Upper lobe of right lung (tissue), 1 donor: ENCODE measurements around the gene NISCH. TPM values are rescaled to one million over a fixed set of nuclear protein-coding genes. Genes with fewer than 3 reads are reported as not detected.

ENCODE experiments used
- ATAC-seq: fragments of 200-7000 bp; cut with Tn5 transposase; one replicate; pipeline ENCODE4 v1.9.1; 2020; ENCODE audit warnings: mild to moderate bottlenecking, moderate library complexity
- DNase-seq: peaks from one replicate; pipeline ENCODE4 v3.0.0-alpha.2; 2020
- H3K27ac ChIP-seq: fragments of 200-600 bp; one replicate; pipeline ENCODE4 v1.8.0; 2022
- H3K27me3 ChIP-seq: fragments of 200-600 bp; one replicate; pipeline ENCODE4 v1.8.0; 2022; ENCODE audit warnings: mild to moderate bottlenecking
- H3K36me3 ChIP-seq: fragments of 200-600 bp; one replicate; pipeline ENCODE4 v1.8.0; 2022
- H3K4me1 ChIP-seq: fragments of 200-600 bp; one replicate; pipeline ENCODE4 v1.8.0; 2022
- H3K4me3 ChIP-seq: fragments of 200-600 bp; one replicate; pipeline ENCODE4 v1.8.0; 2022; ENCODE audit warnings: mild to moderate bottlenecking
- H3K9me3 ChIP-seq: fragments of 200-600 bp; one replicate; pipeline ENCODE4 v1.8.0; 2022
- CTCF ChIP-seq: fragments of 200-600 bp; IDR thresholded peaks from one replicate; pipeline ENCODE4 v1.8.0; 2022; ENCODE audit warnings: antibody characterized with exemption
- intact Hi-C: fragments of 100-400 bp; cut with DNase I; formaldehyde crosslinking; loops from one replicate; pipeline ENCODE4 v1.11.0; 2022
- total RNA-seq: library from RNA; stranded (reverse); fragmentation: NEBNext Ultra II Directional; extraction: Animal tissue kit (Norgen Biotek cat#: 25700); gene quantifications from one replicate; pipeline ENCODE4 v1.2.1, GENCODE V29; 2021
- donor health status: DM: no; HTN: yes; CAD: no; lungs with severe emphysema.

Gene NISCH
- total RNA-seq, 1 donor from 2014 or later, result 94.6 TPM

DNA sequence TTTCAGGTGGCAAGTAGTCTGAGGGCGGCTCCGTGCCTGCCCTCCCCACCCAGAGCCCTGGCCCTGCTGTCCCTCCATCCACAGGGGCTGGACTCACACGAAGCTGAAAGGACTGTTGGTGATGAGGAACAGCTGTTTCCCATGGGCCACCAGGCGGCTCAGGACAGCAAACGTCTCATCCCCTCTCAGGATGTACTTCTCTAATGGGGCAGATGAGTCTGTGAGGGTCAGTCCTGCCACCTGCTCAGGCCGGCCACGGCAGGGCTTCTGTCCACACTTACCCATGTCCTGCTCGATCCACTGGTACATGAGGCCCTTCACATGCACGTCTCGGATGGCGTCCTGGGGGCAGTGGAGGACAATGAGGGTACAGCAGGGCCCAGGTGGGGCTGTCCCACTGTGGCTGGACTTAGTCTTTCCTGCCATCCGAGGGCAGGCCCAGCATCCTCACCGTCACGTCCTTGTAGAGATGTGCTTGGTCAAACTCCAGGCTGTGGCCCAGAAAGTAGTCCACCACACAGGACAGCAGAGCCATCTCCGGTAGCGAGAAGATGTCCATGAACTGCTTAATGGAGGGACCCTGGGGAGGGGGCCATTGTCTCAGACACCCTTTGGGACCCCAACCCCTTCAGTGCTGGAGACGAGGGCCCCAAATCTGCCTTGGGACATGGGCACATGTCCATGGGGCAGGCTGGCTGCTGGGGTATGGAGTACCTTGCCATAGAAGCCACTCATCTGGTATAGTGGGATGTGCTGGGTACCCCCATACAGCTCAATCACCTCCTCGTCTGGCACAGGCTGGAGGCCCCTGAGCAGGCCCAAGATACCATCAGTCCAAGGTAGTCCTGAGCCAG, 72.6 kb downstream of the NISCH start:
- Histone ChIP-seq H3K4me1 (peaks cover 59% of the 10 kb centered on the region), H3K27ac (no peak overlapping the region), H3K36me3 (peaks cover 16% of the 10 kb centered on the region), H3K4me3 (no peak overlapping the region), H3K9me3 (no peaks in the 10 kb centered on the region), H3K27me3 (no peaks in the 10 kb centered on the region)
- intact Hi-C loops, result loop anchor here (10.0 kb wide), 1 partner anchor 53 kb away; no protein-coding TSS in a partner anchor
- TF ChIP-seq CTCF, result no peak
- ATAC-seq (no peak), DNase-seq (peak; percentile 61)

DNA sequence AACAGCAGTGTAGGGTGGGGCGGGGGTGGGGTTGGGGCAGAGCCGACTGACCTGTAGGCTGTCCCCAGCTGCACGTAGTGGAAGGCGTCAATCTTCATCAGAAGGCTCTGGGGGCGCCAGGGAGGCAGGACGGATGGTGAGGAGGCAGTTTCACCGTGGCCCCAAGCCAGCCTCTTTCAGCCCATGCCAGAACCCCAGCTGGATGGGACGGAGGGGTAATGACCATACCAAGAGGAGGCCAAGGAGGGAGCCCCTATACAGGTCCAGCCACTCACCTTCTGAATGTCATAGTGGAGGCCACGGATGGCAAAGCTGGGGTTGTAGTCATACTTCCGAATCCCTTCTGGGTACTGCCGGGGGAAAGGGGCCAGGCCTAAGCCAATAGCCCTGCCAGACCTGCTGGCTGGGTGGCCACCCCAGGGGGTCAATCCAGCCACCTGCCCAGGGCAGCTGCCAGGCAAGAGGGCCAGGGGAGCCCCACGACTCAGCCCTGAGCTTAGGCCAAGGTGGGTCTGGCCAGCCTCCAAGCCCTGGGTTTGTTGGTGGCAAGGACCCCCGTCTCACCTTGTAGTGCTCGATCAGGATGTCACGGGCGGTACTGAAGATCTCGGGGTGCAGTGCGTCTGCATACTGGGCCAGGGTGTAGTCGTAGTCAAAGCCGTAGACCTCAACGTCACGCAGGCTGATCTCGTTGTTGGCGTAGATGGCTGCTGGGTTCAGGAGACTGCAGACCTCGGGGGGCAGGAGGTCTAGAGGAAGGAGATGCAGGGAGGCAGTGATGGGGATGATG, 73.4 kb downstream of the NISCH start:
- Histone ChIP-seq H3K9me3 (no peaks in the 10 kb centered on the region), H3K27ac (no peak overlapping the region), H3K27me3 (no peaks in the 10 kb centered on the region), H3K36me3 (peaks cover 11% of the 10 kb centered on the region), H3K4me3 (no peak overlapping the region), H3K4me1 (peaks cover 61% of the 10 kb centered on the region)
- intact Hi-C loops, result loop anchor here (10.0 kb wide), 1 partner anchor 54 kb away; no protein-coding TSS in a partner anchor
- ATAC-seq, result no peak
- no peak for TF ChIP-seq CTCF
- peak; percentile 62 for DNase-seq

DNA sequence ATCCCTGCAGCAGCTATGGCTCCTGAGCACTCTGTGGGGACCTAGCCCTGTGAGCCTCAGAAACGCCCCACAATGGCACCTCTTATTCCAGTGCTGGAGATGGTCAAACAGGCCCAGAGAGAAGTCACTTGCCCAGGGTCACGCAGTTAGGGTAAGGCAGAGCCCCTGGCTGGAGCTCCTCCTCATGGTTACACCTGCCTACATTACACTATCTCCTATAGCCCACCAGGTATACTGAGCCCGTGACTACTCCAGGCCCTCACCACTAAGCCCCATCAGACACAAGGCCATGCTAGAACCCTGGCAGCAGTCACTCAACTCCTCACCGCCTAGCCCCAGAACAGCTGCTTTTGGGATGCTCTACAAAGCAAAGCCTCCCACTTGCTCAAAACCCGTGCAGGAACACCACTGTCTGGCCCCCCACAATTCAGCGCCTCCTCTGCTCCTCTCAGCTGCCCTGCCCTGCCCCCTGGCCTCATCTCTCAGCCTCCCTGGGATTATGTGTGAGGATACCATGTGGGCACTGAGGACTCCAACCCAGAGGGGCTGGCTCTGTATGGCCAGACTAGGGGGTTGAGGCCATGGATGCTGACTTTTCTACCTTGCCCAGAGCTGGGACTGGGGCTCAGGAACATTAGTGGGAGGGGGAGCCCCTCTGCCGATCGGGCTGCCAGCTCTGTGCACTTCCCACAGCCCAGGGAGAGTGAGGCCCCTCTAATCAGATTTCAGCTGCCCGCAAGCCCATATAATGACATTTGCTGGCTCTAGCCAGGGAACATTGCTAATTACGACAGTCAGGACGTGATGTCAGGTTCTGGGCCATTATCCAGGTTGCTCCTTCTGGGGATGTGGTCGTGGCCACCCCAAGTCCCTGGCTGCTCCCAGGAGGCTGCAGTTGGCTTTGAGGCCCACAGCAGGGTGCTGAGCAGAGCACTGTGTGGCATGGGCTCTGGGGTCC, 74.3 kb downstream of the NISCH start:
- Histone ChIP-seq H3K4me1 (peaks cover 64% of the 10 kb centered on the region), H3K4me3 (no peak overlapping the region), H3K27ac (peak overlapping the region; percentile 55), H3K9me3 (no peaks in the 10 kb centered on the region), H3K36me3 (peaks cover 11% of the 10 kb centered on the region), H3K27me3 (no peaks in the 10 kb centered on the region)
- TF ChIP-seq CTCF, result no peak
- DNase-seq (peak; percentile 54), ATAC-seq (no peak)
- intact Hi-C loops, result loop anchor here (10.0 kb wide), 1 partner anchor 55 kb away; no protein-coding TSS in a partner anchor

- H3K4me1 ChIP-seq, result peaks cover 55% of the 10 kb centered on the region
- H3K27me3 ChIP-seq, result no peaks in the 10 kb centered on the region
- H3K27ac ChIP-seq, result peak overlapping the region; percentile 17
- peak; percentile 55 for DNase-seq
- no peaks in the 10 kb centered on the region for H3K9me3 ChIP-seq
- ATAC-seq, result no peak
- TF ChIP-seq CTCF, result no peak
- H3K36me3 ChIP-seq, result peaks cover 11% of the 10 kb centered on the region
- intact Hi-C loops, result no loop called here
- H3K4me3 ChIP-seq, result peak overlapping the region; percentile 67
Observed at GRCh38 chr3:52530918-52531826, 75.8 kb downstream of the NISCH start.
